Chondrocyte (in vitro differentiated cells): ENCODE measurements around the gene C4orf51. TPM values are rescaled to one million over a fixed set of nuclear protein-coding genes. Genes with fewer than 3 reads are reported as not detected.

Experiments
- DNase-seq: peaks from one replicate; pipeline ENCODE4 v3.0.0; 2021; ENCODE audit warnings: mixed read lengths, low spot score
- H3K27ac Mint-ChIP-seq: one replicate; pipeline ENCODE4 v1.8.0; 2021; ENCODE audit warnings: mild to moderate bottlenecking, moderate library complexity, mixed read lengths; ENCODE audit not compliant: unreplicated experiment
- H3K27me3 Mint-ChIP-seq: 2 replicates; pipeline ENCODE4 v1.8.0; 2021; ENCODE audit warnings: low read depth, mixed read lengths
- H3K36me3 Mint-ChIP-seq: 2 replicates; pipeline ENCODE4 v1.8.0; 2021; ENCODE audit warnings: low read depth, mixed read lengths
- H3K4me1 Mint-ChIP-seq: 2 replicates; pipeline ENCODE4 v1.8.0; 2021; ENCODE audit warnings: low read depth, mild to moderate bottlenecking, mixed read lengths
- H3K4me3 Mint-ChIP-seq: one replicate; pipeline ENCODE4 v1.8.0; 2021; ENCODE audit warnings: mild to moderate bottlenecking, moderate library complexity, mixed read lengths; ENCODE audit not compliant: unreplicated experiment
- H3K9me3 Mint-ChIP-seq: 2 replicates; pipeline ENCODE4 v1.8.0; 2021; ENCODE audit warnings: low read depth, mixed read lengths
- total RNA-seq: library from RNA; stranded (reverse); gene quantifications from 3 replicates; pipeline ENCODE4 v1.2.1, GENCODE V29; 2021
- TF ChIP-seq, protein P1 (sequence below): fragments of 200-600 bp; sonication (generic); IDR thresholded peaks from 2 replicates; pipeline ENCODE4 v1.5.0; 2021; ENCODE audit warnings: antibody characterized with exemption, mild to moderate bottlenecking, moderate library complexity

Gene C4orf51
- total RNA-seq, 1 donor from 2014 or later, result not detected

DNA sequence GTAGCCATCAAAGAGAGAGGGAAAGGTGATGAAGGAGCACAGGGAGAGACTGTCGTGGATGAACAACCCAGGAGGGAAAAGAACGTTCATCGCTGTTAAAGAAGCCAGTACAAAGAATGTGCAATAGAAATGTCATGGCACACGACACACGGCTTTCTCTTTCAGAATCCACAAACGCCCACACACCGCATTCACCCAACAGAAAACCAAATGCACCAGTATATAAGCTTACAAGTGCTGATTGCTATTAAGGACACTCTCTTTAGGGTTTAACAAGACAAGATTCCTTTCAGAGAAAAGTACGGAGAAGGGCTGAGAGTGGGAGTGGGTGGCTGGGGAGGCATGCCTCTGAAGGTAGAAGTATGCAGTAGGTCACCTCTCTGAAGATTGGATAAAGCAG lies 80.2 kb downstream of the C4orf51 start:
- H3K9me3 Mint-ChIP-seq, result no peaks in the 10 kb centered on the region
- H3K27me3 Mint-ChIP-seq, result no peaks in the 10 kb centered on the region
- no peak overlapping the region for H3K4me3 Mint-ChIP-seq
- peaks cover 46% of the 10 kb centered on the region for H3K36me3 Mint-ChIP-seq
- no peak overlapping the region for H3K27ac Mint-ChIP-seq
- DNase-seq, result no peak
- peaks cover 6% of the 10 kb centered on the region for H3K4me1 Mint-ChIP-seq
- TF ChIP-seq, protein P1, sequence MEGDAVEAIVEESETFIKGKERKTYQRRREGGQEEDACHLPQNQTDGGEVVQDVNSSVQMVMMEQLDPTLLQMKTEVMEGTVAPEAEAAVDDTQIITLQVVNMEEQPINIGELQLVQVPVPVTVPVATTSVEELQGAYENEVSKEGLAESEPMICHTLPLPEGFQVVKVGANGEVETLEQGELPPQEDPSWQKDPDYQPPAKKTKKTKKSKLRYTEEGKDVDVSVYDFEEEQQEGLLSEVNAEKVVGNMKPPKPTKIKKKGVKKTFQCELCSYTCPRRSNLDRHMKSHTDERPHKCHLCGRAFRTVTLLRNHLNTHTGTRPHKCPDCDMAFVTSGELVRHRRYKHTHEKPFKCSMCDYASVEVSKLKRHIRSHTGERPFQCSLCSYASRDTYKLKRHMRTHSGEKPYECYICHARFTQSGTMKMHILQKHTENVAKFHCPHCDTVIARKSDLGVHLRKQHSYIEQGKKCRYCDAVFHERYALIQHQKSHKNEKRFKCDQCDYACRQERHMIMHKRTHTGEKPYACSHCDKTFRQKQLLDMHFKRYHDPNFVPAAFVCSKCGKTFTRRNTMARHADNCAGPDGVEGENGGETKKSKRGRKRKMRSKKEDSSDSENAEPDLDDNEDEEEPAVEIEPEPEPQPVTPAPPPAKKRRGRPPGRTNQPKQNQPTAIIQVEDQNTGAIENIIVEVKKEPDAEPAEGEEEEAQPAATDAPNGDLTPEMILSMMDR, result no peak

DNA sequence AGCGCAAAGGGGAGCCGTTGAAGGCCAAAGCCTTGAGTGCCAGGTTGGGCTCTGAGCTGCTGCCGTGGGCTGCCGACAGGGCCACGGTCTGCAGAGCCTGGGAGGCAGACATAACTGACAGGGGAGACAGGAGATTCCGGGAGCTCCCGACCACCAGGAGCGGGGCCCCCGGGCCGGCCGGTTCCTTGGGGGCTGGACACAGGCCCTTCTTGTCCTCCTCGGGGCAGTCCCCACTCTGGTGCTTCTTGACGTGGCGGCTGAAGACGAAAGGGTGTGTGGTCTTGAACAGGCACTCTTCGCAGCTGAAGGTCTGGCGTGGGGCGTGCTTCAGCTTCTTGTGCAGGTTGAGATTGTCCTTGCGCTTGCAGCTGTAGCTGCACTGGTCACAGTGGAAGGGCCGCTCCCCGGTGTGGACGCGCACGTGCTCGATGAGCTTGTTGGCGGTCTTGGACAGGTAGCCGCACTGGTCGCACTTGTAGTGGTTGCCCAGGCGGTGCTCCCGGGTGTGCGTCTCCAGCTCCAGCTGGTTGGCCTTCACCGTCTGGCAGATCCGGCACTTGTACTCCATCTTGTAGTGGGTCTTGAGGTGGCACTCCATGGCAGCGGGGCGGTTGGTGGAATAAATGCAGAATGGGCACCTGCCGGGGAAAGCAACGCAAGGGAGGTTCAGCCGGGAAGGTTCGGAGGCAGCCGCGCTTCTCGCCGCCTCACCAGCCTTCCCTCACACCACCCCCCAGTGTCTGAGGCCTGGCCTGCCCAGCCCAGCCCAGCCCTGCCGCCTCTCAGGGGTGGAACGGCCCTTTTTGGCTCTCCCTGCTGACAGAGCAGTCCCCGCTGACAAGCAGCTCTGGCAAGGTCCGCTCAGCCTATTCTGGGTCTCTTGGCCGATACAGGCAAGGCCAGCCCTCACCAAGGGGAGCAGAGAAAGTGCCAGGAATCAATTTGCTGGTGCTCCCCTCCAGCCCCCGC lies 81.3 kb downstream of the C4orf51 start:
- Mint-ChIP-seq H3K9me3 (no peaks in the 10 kb centered on the region), H3K4me3 (no peak overlapping the region), H3K27ac (no peak overlapping the region), H3K27me3 (no peaks in the 10 kb centered on the region), H3K36me3 (peaks cover 54% of the 10 kb centered on the region), H3K4me1 (peaks cover 6% of the 10 kb centered on the region)
- no peak for DNase-seq
- TF ChIP-seq, protein P1, result no peak

DNA sequence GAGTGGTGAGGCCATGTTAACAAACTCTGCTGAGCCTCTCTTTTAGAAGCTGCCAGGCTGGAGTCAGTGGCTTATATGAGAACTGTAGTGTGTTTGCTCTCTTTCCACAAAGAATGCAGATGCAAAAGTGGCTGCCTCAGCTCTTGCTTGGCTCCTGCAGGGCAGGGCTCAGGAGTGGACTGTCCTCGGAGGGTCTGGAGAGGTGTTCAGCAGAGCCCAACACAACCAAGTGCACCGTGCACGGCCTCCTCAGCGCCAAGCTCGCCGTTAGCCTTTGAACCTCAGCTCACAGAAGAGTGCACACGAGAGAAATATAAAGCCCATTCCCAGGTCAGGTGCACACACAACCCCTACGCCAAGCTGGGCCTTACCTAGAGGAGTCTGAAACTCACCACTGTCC lies 82.8 kb downstream of the C4orf51 start:
- Mint-ChIP-seq H3K27me3 (no peaks in the 10 kb centered on the region), H3K9me3 (peaks cover 8% of the 10 kb centered on the region), H3K4me1 (peaks cover 6% of the 10 kb centered on the region), H3K27ac (peak overlapping the region; percentile 12), H3K4me3 (no peak overlapping the region), H3K36me3 (peaks cover 65% of the 10 kb centered on the region)
- TF ChIP-seq, protein P1, result no peak
- DNase-seq, result no peak

DNA sequence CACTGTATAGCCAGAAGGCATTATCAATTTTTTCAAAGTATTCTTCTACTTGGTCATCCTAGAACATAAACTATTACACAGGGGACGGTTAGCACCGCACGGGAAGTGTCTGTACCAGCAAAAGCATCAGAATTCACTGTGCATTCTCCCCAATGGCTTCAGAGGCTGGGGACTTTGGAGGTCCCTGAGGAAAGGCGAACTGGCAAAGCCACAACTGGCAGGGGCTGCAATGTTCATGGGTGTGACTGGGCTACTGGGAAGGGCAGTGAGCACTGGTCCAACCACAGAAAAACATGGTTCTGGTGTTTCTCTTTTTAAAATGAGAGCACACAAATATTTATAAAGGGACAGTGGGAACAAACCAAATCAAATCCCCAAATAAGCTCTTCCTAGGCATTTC lies 83.5 kb downstream of the C4orf51 start:
- Mint-ChIP-seq H3K27me3 (no peaks in the 10 kb centered on the region), H3K9me3 (peaks cover 8% of the 10 kb centered on the region), H3K27ac (no peak overlapping the region), H3K36me3 (peaks cover 62% of the 10 kb centered on the region), H3K4me1 (peaks cover 6% of the 10 kb centered on the region), H3K4me3 (no peak overlapping the region)
- TF ChIP-seq, protein P1, result no peak
- DNase-seq, result no peak

DNA sequence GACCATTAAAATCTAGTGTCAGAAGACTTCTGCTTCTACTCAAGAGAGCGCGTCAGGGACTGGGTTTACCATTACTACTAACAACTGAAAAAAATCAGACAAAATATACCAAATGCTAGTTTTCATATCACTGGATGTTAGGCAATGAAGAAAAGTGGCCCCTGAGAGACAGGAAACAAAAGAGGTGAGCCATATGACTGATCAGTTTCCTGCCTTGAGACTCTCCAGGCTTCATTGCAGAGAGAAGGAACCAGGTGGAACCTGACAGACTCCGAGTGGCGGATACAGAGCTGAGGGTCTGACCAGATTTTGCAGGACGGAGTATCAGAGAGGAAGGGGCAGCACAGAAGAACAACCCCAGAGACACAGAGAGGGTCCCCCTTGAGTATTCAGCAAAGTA lies 86.3 kb downstream of the C4orf51 start:
- H3K27me3 Mint-ChIP-seq, result no peaks in the 10 kb centered on the region
- DNase-seq, result no peak
- no peak overlapping the region for H3K4me3 Mint-ChIP-seq
- H3K4me1 Mint-ChIP-seq, result peaks cover 6% of the 10 kb centered on the region
- TF ChIP-seq, protein P1, result no peak
- H3K27ac Mint-ChIP-seq, result no peak overlapping the region
- peaks cover 41% of the 10 kb centered on the region for H3K36me3 Mint-ChIP-seq
- peaks cover 8% of the 10 kb centered on the region for H3K9me3 Mint-ChIP-seq
